ENCODE measurements around the gene DYNLT4. TPM values are rescaled to one million over a fixed set of nuclear protein-coding genes. Genes with fewer than 3 reads are reported as not detected.

The DYNLT4 gene
- total and polyA plus RNA-seq, 2 of the 8 experiments (the other 6 are each of a cell fraction or from before 2014, with no cell fraction given), result 0.29 TPM; not detected in 1

GRCh38 chr1:44759077-44759476 is 48.1 kb downstream of the DYNLT4 start (continued):
- TF ChIP-seq, protein P1, sequence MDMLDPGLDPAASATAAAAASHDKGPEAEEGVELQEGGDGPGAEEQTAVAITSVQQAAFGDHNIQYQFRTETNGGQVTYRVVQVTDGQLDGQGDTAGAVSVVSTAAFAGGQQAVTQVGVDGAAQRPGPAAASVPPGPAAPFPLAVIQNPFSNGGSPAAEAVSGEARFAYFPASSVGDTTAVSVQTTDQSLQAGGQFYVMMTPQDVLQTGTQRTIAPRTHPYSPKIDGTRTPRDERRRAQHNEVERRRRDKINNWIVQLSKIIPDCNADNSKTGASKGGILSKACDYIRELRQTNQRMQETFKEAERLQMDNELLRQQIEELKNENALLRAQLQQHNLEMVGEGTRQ (IDR thresholded peaks at IDR 0.05; ENCODE audit: low read length), result no peak
- TF ChIP-seq CEBPB (IDR thresholded peaks at IDR 0.05; ENCODE audit: low read depth, low read length), result no peak
- TF ChIP-seq RAD21 (IDR thresholded peaks at IDR 0.05 in 1 of 2, conservative IDR thresholded peaks at IDR 0.05 in 1 of 2; ENCODE audit: low read depth in 2 of 2, low read length in 2 of 2), result no peak
- no peak for TF ChIP-seq RFX5 (IDR thresholded peaks at IDR 0.05; ENCODE audit: borderline replicate concordance, low read depth, low read length)
- no peak for TF ChIP-seq SAP30 (IDR thresholded peaks at IDR 0.05; ENCODE audit: insufficient read depth, insufficient replicate concordance, low read length)
- no peak for TF ChIP-seq RBBP5 (IDR thresholded peaks at IDR 0.05; ENCODE audit: borderline replicate concordance, low read depth, low read length)
- no peak for TF ChIP-seq SP1 (IDR thresholded peaks at IDR 0.05; ENCODE audit: low read depth, low read length)
